ENCODE measurements around the gene CTXN1.
A peak's percentile ranks its signal among the peaks of the same experiment; 100 is the strongest.
"Not testable (repeated sequence)": the region's sequence is repeated elsewhere in the genome, so short reads cannot be mapped to it uniquely, and the experiment has no call there.

The CTXN1 gene

GRCh38 chr19:7925171-7925851, 624 bp downstream of the CTXN1 start:
- DNase-seq (ENCODE audit: low spot score) = peak; percentile 97

- no peak for DNase-seq (ENCODE audit: low spot score)
Observed at GRCh38 chr19:7924651-7925170, 1.2 kb downstream of the CTXN1 start.

GRCh38 chr19:7924241-7924640, 1.7 kb downstream of the CTXN1 start:
- no peak for DNase-seq (ENCODE audit: low spot score)

GRCh38 chr19:7923295-7924191, 2.4 kb downstream of the CTXN1 start:
- no peak for DNase-seq (ENCODE audit: low spot score)

GRCh38 chr19:7922836-7923195, 3.1 kb downstream of the CTXN1 start:
- no peak for DNase-seq (ENCODE audit: low spot score)

- no peak for DNase-seq (ENCODE audit: low spot score)
Observed at GRCh38 chr19:7921967-7922835, 3.7 kb downstream of the CTXN1 start.

- no peak for DNase-seq (ENCODE audit: low spot score)
Observed at GRCh38 chr19:7921302-7921966, 4.5 kb downstream of the CTXN1 start.

GRCh38 chr19:7920519-7921301, 5.2 kb downstream of the CTXN1 start:
- peak; percentile 96 for DNase-seq (ENCODE audit: low spot score)

- DNase-seq (ENCODE audit: low spot score) = peak; percentile 94
Observed at GRCh38 chr19:7919610-7920518, 6.1 kb downstream of the CTXN1 start, which contains the start of gene SNAPC2. TSS of gene SNAPC2 (plus strand) at chr19:7920338. CDS start at chr19:7920367, 29 bp downstream.

- DNase-seq (ENCODE audit: low spot score) = no peak
Observed at GRCh38 chr19:7918615-7919421, 7.1 kb downstream of the CTXN1 start.

GRCh38 chr19:7918062-7918614, 7.8 kb downstream of the CTXN1 start:
- not testable (repeated sequence) for DNase-seq (ENCODE audit: low spot score)

- DNase-seq (ENCODE audit: low spot score) = peak; percentile 84
Observed at GRCh38 chr19:7917267-7918061, 8.5 kb downstream of the CTXN1 start.

GRCh38 chr19:7916955-7917266, 9.0 kb downstream of the CTXN1 start:
- DNase-seq (ENCODE audit: low spot score) = no peak

- DNase-seq (ENCODE audit: low spot score) = peak; percentile 62
Observed at GRCh38 chr19:7916103-7916954, 9.6 kb downstream of the CTXN1 start.

- DNase-seq (ENCODE audit: low spot score) = no peak
Observed at GRCh38 chr19:7915250-7916102, 10.5 kb downstream of the CTXN1 start.

GRCh38 chr19:7914598-7915045, 11.3 kb downstream of the CTXN1 start, which contains the start of gene TGFBR3L:
TSS of gene TGFBR3L (plus strand) at chr19:7914830.
- no peak for DNase-seq (ENCODE audit: low spot score)

Measured in hepatic stellate cell (primary cell).